AG08396 (cell line): ENCODE measurements around the gene RASGRP2.

Experiments
- DNase-seq: peaks from one replicate; pipeline ENCODE4 v3.0.0; 2012; ENCODE audit warnings: low spot score, mixed read lengths

RASGRP2 gene

DNA sequence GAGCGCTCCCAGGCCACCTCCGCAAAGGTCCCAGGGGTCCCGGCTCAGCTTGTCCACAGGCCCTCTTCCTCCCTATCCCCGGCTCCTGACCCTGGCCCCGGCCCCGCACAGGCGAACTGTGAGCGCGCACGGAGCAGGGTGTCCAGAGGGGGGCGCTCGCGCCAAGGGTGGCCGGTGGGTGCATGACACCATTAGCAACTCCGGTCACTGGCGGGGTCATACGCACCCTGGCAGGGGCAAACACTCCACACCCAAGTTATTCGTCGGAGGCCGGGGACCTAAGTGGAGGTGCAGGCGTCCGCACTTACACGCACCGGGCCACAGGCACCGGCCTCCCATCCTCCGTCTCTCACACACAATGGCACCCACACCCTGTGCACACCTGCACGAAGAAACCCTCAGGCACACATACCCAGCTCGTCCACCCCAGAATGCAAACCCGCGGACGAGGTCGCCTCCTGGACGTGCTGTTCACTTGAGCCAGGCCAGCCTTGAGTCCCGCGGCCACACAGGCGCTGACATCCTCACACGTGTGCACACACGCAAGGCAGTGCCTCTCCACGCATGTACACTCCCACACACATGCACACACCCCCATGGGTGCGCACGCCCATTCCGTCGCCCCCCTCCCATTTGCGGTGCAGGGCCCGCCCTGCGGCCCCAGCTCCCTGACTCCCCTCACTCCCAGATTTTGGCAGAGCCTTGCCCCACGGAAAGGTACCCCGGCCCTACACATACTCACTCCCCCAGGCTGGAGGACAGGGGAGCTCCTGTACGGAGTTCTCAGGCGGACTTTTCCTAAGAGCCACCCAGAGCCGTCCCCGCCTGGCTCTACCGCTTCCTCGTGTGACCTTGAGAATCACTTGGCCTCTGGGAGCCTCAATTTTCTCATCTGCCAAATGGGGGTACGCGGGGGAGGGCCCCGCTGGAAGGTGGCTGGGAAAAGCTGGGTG lies at the start of gene RASGRP2:
Gene RASGRP2 (minus strand): TSS at position 552 of the 953 bp plus-strand sequence. CDS start 1,276 bp downstream, outside the sequence.
- peak; percentile 73 for DNase-seq

DNA sequence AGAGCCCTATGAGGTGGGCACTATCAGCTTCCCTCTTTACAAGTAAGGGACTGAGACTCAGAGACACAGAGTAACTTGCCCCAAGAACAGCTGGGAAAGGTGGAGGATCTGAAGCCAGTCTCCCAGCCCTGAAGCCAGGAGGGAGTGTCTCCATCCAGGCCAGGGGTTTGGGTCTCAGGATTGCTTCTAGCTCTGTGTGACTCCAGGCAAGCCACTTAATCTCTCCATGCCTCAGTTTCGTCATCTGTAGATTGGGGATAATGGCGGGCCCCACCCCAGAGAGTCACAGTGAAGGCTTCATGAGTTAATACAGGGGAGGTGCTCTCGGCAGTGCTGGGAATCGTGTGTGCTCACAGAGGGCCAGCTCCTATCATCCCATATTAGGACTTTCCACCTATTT lies 48.5 kb upstream of the RASGRP2 start:
- DNase-seq: no peak

GRCh38 chr11:64791781-64792291 lies 47.9 kb upstream of the RASGRP2 start:
- no peak for DNase-seq

GRCh38 chr11:64790205-64791095 lies 46.5 kb upstream of the RASGRP2 start:
- no peak for DNase-seq

- no peak for DNase-seq
Observed at GRCh38 chr11:64789331-64790204, 45.6 kb upstream of the RASGRP2 start.

- no peak for DNase-seq
Observed at GRCh38 chr11:64788321-64789215, 44.6 kb upstream of the RASGRP2 start.

DNA sequence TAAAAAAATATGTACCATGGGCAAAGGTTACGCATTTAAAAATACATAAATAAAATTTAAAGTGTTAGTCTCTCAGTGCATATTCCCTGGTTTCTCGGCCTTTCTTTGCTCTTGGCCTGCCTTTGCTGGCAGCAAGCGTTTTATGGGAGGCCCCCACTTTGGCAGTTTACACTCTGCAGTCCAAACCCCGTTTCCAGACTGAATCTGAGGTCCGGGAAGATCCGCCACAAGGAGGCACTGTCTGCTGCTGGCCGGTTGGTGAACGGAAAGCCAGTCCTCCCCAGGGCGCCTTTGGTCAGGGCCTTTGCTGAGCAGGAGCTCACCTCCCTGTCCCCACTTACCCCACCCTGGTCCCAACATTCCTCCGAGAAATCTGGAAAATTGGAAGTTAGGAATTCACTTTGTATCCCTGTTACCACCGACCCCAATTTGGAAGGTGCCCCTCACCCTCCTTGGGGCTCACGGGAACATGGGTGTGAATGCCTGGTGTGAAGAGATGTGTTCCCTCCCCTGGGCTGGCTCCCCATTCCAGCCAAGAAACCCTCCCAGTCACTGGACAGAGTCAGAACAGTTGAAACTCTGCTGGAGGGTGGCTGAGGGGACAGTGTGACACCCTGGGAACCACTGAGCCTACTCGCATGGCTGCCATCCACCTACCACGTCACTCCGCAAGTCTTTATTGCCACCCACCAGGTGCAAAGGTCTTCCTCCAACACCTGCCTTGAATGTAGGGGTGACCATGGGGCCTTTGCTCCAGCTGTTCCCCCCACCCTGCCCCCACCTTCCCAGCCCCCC lies 43.8 kb upstream of the RASGRP2 start:
- DNase-seq: peak; percentile 87

- DNase-seq: no peak
Observed at GRCh38 chr11:64786308-64786707, 42.4 kb upstream of the RASGRP2 start.

GRCh38 chr11:64784813-64785581 lies 41.1 kb upstream of the RASGRP2 start:
- no peak for DNase-seq

GRCh38 chr11:64778473-64779298 lies 34.7 kb upstream of the RASGRP2 start, which contains the start of gene SF1:
SF1 (minus strand) TSS chr11:64778542; CDS start chr11:64778392, 150 bp downstream.
- DNase-seq: peak; percentile 99

DNA sequence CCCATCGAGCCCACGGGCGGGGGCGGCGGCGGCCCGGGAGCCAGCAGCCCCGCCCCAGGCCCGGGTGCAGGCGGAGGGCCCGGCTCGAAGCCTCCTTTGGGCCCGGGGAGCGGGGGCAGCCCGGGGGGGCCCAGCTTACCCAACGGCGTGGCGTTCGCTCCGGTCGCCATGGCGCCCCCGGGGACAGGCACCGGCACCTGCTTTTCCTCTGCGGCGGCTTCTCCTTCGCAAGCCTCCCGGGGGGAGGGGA lies 34.2 kb upstream of the RASGRP2 start:
- DNase-seq: no peak

- DNase-seq: peak; percentile 98
Observed at GRCh38 chr11:64777449-64778222, 33.7 kb upstream of the RASGRP2 start.

GRCh38 chr11:64776875-64777274 lies 32.9 kb upstream of the RASGRP2 start:
- no peak for DNase-seq

- no peak for DNase-seq
Observed at GRCh38 chr11:64776425-64776824, 32.5 kb upstream of the RASGRP2 start.

DNA sequence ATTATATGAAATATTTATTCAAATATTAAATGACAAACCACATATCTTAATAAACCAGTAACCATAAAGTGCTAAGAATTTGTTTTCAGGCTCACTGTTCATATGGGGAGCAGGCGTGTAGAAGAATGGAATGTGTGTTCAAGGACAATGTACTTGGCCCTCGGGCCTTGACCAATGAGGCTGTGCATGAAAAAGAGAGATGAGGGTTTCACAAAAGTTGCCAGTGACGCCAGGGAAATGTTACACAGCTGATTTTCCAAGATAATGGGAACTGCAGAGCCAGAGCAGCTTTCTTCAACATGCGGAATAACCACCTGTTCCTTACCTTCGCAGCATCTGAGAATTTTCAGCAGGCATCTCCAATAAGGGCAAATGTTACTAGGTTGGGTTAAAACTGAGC lies 30.2 kb upstream of the RASGRP2 start:
- no peak for DNase-seq

GRCh38 chr11:64772303-64773018 lies 28.5 kb upstream of the RASGRP2 start:
- DNase-seq: no peak

DNA sequence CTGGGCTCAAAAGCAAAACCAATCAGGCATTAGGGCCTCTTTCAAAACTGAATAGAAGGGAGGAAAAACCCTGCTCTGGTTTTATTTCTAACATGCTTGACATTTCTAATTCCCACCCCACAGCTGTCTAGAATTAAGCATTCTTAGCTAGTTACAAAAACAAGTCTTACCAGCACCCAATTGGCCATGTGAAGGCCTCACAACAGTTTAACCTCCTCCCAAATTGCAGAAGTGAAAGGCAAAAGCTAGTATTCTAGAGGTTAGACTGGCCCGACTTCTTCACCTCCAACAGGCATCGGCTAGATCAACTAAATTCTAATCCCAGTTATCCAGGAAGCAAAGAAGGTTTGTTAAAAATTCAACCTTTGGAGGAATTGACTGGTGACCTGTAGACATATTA lies 27.9 kb upstream of the RASGRP2 start:
- no peak for DNase-seq
